ENCODE measurements around the gene SP4.
"Not testable (repeated sequence)": the region's sequence is repeated elsewhere in the genome, so short reads cannot be mapped to it uniquely, and the experiment has no call there.

Gene SP4

GRCh38 chr7:21526007-21526406, 98.1 kb downstream of the SP4 start:
- peak; percentile 16 for DNase-seq (ENCODE audit: low spot score)

GRCh38 chr7:21526448-21526847, 98.6 kb downstream of the SP4 start:
- DNase-seq (ENCODE audit: low spot score) = no peak

- DNase-seq (ENCODE audit: low spot score) = not testable (repeated sequence)
Measured at GRCh38 chr7:21532485-21532884, 104.6 kb downstream of the SP4 start.

GRCh38 chr7:21533646-21534045, 105.8 kb downstream of the SP4 start:
- DNase-seq (ENCODE audit: low spot score) = not testable (repeated sequence)

- DNase-seq (ENCODE audit: low spot score) = not testable (repeated sequence)
Measured at GRCh38 chr7:21536445-21537118, 108.7 kb downstream of the SP4 start.

GRCh38 chr7:21538936-21539495, 111.1 kb downstream of the SP4 start:
- DNase-seq (ENCODE audit: low spot score) = no peak

- DNase-seq (ENCODE audit: low spot score) = no peak
Measured at GRCh38 chr7:21542891-21543527, 115.1 kb downstream of the SP4 start, which contains the start of gene DNAH11. Gene DNAH11 (plus strand): TSS chr7:21543039. CDS start chr7:21543246, 207 bp downstream.

- no peak for DNase-seq (ENCODE audit: low spot score)
Measured at GRCh38 chr7:21543528-21544302, 115.8 kb downstream of the SP4 start.

- no peak for DNase-seq (ENCODE audit: low spot score)
Measured at GRCh38 chr7:21544303-21544656, 116.4 kb downstream of the SP4 start.

- no peak for DNase-seq (ENCODE audit: low spot score)
Measured at GRCh38 chr7:21544715-21545114, 116.8 kb downstream of the SP4 start.

- DNase-seq (ENCODE audit: low spot score) = no peak
Measured at GRCh38 chr7:21547501-21547900, 119.6 kb downstream of the SP4 start.

- no peak for DNase-seq (ENCODE audit: low spot score)
Measured at GRCh38 chr7:21548491-21548890, 120.6 kb downstream of the SP4 start.

GRCh38 chr7:21550076-21550475, 122.2 kb downstream of the SP4 start:
- no peak for DNase-seq (ENCODE audit: low spot score)

GRCh38 chr7:21550821-21551531, 123.1 kb downstream of the SP4 start:
- peak; percentile 16 for DNase-seq (ENCODE audit: low spot score)

- DNase-seq (ENCODE audit: low spot score) = no peak
Measured at GRCh38 chr7:21562385-21562784, 134.5 kb downstream of the SP4 start.
